HG03159 (cell line): Measurements from ENCODE around the gene WNT5B.

Source experiments
- ATAC-seq: cut with Tn5 transposase; IDR thresholded peaks from one replicate; pipeline ENCODE4 v1.9.1; 2021; ENCODE audit warnings: mild to moderate bottlenecking, moderate library complexity; ENCODE audit not compliant: unreplicated experiment

The WNT5B gene

DNA sequence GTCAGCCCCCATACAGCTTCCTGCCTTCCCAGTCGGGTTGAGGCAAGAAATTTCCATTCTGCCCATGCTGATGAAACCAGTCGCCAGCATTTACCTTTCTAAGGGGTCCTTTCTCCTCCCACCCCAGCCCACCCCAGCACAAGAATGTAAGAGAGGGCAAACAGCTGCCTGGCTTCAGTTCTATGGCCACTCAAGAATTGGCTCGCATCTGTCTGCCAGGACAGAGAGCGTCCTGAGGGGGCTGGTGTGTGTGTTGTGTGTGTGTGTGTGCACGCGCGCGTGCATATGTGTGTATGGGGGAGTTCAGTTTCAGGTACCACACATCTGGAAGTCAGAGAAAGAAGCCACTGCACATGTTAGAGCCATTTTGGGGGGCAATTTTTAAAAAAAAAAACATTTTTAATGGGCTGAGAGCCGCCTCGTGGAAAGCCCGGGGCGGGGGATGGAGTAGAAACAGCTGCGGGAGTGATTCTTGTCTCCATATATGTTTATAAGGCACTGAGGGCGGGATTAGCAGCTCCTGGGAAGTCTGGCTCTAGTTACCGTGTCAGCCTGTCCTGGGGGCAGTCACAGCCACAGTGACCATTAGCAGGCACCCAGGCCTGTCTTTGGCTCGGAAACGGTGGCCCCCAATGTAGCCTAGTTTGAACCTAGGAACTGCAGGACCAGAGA is at the start of gene WNT5B:
Gene WNT5B, plus strand, starts transcription at position 566 of the 672 bp plus-strand sequence. CDS start 2,124 bp downstream, outside the sequence.
- no peak for ATAC-seq

GRCh38 chr12:1579651-1580435 is 49.2 kb upstream of the WNT5B start:
- ATAC-seq, result no peak

DNA sequence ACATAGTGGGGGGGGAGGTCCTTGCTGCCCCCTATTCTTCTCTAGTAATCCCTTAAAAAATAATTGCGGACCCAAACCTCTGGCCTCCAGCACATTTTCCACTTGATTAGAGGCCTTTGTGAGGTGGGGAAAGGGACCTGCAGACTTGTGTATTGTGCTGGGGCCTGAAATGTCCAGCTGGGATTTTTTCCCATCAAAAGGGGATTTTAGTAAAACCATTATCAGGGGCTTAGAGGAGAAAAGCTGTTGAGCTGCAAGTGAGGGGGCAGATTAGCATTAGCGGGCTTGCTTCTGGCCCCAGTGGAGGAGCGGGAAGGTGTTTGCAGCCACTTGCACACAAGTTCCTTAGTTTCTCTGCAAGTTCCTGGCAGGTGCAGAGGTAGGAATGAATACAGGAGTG is 48.5 kb upstream of the WNT5B start:
- no peak for ATAC-seq

GRCh38 chr12:1581973-1582708 is 46.9 kb upstream of the WNT5B start:
- no peak for ATAC-seq

GRCh38 chr12:1582709-1583050 is 46.4 kb upstream of the WNT5B start:
- no peak for ATAC-seq

DNA sequence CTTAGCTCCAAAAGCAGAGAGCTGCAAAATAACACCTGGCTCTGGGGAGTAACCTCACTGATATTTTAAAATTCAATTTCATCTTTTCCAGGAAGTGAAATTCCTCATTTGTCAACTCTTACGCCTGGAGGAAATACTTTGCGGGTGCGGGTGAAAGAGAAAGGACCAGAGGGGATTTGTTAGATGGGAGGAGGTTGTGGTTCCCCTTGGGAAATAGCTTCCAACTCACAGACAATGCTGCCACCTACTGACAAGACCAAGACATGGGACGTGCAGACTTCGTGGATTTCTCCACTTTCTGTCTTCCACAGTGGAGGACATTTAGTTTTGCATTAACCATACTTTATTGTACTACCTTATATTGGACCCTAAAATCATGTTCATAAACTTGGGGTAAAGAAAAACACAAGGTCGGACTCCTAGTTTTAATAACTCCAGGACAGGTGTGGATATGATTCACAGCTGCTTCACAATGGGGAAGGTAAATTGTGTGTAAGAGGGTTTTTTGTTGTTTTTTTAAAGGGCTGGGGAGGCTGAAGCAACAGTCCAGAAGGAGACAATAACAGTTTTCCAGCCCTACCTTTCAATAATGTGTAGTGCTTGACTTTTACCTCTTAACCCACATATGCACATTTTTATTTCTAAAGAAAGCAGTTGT is 45.5 kb upstream of the WNT5B start:
- no peak for ATAC-seq

DNA sequence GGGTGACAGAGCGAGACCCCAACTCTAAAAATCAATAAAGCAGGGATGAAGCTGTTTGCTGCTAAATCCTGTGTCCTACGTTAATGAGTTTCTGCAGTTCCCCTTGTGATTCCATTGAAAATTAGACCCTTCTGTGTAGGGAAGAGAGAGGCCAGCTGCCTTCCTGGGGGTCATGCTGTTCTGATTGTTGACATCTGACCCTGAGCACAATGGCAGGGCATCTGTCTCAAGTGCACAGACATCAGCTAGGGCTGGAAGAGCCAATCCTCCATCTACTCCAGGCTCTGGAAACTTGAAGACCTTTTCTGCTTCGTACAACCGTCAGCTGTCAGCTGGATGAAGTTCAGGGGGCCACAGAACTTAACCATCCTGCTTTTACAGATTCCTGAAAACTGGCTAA is 44.7 kb upstream of the WNT5B start:
- no peak for ATAC-seq

DNA sequence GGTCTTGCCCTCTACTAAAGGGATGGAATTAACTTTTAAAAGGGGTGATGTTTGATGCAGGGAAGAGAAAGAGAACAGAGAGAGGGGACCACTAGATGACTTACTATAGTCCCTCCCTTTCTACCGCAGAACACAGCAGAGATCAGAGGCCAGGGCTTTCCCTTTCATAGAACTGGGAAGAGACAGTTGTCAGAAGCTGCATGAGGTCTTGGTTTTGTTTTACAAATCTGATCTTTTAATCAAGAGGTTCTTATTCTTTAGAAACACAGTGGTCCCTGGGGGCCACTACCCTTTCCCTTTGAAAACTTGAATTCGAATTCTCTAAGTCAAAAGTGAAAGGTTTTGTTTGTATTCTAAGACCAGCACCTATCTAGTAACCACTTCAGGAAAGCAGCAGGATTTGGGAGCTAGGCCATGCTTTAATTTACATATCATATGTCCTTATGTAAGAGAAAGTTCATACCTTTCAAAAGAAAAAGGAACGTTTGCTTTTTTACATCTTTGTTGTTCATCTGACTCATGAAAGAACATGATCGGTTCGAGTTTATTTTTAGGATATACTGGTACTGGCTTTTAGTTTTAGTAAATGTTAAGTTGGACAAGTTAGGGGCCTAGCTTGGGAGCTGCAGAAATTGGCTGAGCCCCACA is 41.0 kb upstream of the WNT5B start:
- no peak for ATAC-seq

- no peak for ATAC-seq
Measured at GRCh38 chr12:1588575-1588947, 40.5 kb upstream of the WNT5B start.

GRCh38 chr12:1590221-1590979 is 38.6 kb upstream of the WNT5B start:
- ATAC-seq, result no peak

- no peak for ATAC-seq
Measured at GRCh38 chr12:1591034-1591433, 38.0 kb upstream of the WNT5B start.

- no peak for ATAC-seq
Measured at GRCh38 chr12:1591543-1591942, 37.5 kb upstream of the WNT5B start.

DNA sequence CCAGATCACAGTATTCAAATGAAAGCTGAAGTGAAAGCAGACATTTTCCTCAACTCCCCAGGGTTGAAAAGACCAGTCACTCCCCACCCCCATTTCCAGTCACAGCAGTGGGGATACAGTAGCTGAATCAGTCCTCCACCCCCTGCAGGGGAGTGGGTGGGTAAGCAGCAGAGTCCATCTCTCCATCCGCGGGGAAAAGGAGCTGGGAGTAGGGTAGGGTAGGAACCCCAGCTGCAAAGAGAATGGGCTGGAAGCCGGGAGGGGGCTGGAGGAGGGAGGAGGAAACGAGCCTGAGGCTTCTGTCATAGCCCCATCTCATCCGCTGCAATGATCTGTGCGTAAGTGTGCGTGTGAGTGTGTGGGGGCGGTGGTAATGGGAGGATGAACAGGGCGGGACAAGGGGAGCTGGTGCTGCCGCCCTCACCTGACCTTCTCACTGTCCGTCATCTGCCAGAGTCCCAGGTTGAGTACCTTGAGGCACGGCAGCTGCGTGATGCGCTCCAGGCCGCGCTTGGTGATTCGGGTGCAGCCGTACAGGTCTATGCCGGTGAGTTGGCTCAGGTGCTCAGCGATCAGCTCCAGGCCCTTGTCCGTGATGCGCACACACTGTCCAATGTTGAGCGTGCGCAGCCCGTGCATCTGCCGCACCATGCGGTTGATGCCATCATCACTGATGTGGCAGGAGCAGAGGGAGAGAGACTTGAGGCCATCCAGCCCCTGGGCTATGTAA is 36.4 kb upstream of the WNT5B start:
- no peak for ATAC-seq

- ATAC-seq, result peak; percentile 30
Measured at GRCh38 chr12:1593174-1594005, 35.6 kb upstream of the WNT5B start.

DNA sequence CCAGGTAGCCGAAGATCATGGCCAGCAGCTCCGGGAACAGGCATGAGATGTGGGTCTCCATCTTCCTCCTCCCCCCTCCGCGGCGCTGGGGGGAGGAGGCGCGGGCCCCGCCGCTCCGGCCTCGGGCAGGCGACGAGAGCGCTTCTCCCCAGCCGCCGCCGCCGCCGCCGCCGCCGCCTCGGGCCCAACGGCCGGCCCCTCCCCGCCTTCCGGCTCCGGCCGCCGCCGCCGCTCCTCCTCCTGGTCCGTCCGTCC is 35.1 kb upstream of the WNT5B start:
- peak; percentile 52 for ATAC-seq

DNA sequence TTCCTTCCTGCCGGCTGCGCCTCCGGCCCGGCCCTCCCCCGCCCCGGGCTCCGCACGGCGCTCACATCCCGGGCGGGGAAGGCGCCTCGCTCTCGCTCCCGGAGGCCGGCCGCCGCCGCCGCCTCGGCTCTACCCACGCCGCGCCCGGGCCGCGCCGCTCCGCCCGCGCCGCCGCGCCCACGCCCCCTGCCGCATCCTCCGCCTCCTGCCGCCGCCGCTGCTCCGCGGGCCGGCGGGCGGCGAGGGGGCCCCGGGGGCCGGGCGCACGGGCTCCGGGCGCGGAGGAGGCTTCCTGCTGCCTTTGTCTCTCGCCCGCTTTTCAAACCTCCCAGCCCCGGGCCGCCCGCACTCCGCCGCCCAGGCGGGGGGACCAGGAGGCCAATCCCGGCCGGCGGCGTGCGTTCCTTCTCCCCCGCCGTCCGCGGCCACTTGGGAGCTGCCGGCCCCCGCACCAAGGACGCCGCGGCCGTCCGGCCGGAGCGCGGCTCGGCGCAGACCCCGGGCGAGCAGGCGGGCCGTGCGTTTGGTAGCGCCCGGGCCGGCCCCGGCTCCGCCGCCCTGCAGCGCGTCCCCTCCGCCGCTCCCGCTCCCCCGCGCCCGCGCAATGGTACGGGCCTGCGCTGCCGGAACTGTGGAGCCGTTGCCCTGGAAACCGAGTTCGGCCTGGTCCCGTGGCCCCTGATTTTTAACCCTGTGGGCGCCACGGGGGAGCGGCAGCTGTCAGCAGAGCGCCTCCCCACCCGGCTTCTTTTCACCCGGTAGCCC is 34.6 kb upstream of the WNT5B start, which contains the start of gene FBXL14:
Gene FBXL14, minus strand, starts transcription at position 321 of the 765 bp plus-strand sequence. CDS start 515 bp downstream, outside the sequence.
- ATAC-seq, result peak; percentile 52

DNA sequence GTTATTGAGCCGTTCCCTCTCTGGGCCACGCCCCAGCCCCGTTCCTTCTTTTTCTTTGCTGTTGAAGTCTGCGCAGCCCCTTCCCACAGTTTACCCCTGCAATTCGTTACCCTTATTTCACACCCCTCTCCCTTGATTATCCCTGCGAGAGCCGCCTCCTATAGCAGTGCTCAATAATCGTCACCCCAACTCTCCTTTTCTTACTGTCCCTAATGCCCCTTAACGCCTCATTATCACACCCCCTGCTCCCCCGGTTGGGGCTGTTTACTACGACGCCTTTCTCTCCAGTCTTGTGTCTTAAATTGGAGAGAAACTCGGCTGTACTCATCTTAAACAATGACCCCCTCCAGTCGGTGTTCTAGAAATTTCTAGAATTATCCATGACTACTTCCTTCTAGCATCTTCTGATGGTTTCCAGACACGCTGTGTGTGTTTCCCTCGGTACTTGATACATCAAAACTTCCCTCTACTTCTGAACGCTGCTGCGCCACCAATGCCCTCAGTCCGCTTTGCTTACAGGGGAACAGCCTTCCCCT is 33.9 kb upstream of the WNT5B start:
- ATAC-seq, result no peak
